ENCODE results near the gene SMIM28.

Gene SMIM28

DNA sequence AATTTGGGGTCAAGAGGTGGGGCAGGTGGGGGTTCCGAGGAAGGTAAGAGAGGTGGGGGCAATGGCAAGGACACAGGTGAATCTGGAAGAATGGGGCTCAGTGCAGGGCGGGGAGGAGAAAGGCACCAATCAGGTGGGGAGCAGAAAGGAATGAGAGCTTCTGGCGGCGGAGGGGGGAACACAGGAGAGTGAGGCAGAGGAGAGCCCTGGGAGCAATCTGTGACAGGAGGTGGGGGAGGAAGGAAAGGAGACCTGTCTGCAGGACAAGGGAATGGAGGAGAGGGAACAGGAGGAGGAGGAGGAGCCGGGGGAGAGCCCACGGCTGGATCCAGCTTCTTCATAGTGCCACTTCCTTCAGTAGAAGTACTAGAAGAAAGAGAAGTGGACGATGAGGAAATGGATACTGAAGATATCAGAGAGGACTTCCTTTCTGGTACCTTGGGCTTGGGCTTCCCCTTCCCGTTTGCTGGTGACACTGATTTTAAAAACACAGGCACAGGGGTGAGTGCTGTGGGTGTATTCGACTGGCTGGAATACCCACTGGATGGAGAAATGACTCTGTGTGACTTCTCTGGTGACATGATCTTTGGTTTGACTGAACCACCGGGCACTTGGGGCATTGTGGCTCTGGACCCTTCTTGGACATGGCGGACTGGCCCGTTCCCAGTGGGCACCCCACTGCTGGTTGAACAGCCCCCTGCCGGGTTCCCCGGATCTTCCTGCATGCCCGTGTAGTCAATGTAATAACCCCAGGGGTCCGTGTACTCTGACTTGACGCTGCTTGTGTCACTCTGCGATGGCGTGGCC is 53.8 kb downstream of the SMIM28 start:
- no peak overlapping the region for H3K4me3 ChIP-seq (ENCODE audit: low read depth, low read length)
- no peaks in the 10 kb centered on the region for H3K27me3 ChIP-seq (ENCODE audit: insufficient read depth, low read length)
- H3K27ac ChIP-seq (ENCODE audit: low read depth, low read length): no peak overlapping the region
- H3K36me3 ChIP-seq (ENCODE audit: insufficient read depth, low read length): no peaks in the 10 kb centered on the region
- H2AFZ ChIP-seq (ENCODE audit: low read length, unreplicated experiment): no peak overlapping the region
- H3K4me1 ChIP-seq (ENCODE audit: control insufficient read depth, insufficient read depth, low read length, unreplicated experiment): no peaks in the 10 kb centered on the region
- no peaks in the 10 kb centered on the region for H3K79me2 ChIP-seq (ENCODE audit: control insufficient read depth, insufficient read depth, low read length, unreplicated experiment)

- Histone ChIP-seq H3K27me3 (ENCODE audit: insufficient read depth, low read length) (no peaks in the 10 kb centered on the region), H2AFZ (ENCODE audit: low read length, unreplicated experiment) (no peak overlapping the region), H3K4me3 (ENCODE audit: low read depth, low read length) (no peak overlapping the region), H3K27ac (ENCODE audit: low read depth, low read length) (no peak overlapping the region), H3K36me3 (ENCODE audit: insufficient read depth, low read length) (no peaks in the 10 kb centered on the region), H3K4me1 (ENCODE audit: control insufficient read depth, insufficient read depth, low read length, unreplicated experiment) (no peaks in the 10 kb centered on the region), H3K79me2 (ENCODE audit: control insufficient read depth, insufficient read depth, low read length, unreplicated experiment) (no peaks in the 10 kb centered on the region)
These were observed 54.3 kb downstream of the SMIM28 start for GRCh38 chr6:138432063-138432356.
